Transverse colon (tissue), 4 donors: Measurements from ENCODE around the gene DNAJB11.

Source experiments
- CTCF ChIP-seq, 5 experiments: fragments of 200-600 bp in 3 of 5; fragments of 450-650 bp in 2 of 5; sonication (generic) in 3 of 5; IDR thresholded peaks; 1 replicate in 2 of 5; 2 replicates in 3 of 5; pipeline ENCODE4 v1.5.1; 2016 to 2017; ENCODE audit warnings: antibody characterized with exemption in 5 of 5, inconsistent platforms in 3 of 5, mild to moderate bottlenecking in 2 of 5, moderate library complexity in 1 of 5
- EP300 ChIP-seq: sonication (generic); formaldehyde crosslinking; IDR thresholded peaks from one replicate; pipeline ENCODE4 v1.6.1; 2017; ENCODE audit warnings: antibody characterized with exemption, low read depth
- POLR2A ChIP-seq: fragments of 450-650 bp; IDR thresholded peaks from one replicate; pipeline ENCODE4 v1.6.1; 2016; ENCODE audit warnings: antibody characterized with exemption, mild to moderate bottlenecking, moderate library complexity
- POLR2AphosphoS5 ChIP-seq, 3 donors: sonication (generic); formaldehyde crosslinking; IDR thresholded peaks; one replicate each; pipeline ENCODE4 v1.6.1; 2016; ENCODE audit warnings: antibody characterized with exemption in 3 of 3

DNA sequence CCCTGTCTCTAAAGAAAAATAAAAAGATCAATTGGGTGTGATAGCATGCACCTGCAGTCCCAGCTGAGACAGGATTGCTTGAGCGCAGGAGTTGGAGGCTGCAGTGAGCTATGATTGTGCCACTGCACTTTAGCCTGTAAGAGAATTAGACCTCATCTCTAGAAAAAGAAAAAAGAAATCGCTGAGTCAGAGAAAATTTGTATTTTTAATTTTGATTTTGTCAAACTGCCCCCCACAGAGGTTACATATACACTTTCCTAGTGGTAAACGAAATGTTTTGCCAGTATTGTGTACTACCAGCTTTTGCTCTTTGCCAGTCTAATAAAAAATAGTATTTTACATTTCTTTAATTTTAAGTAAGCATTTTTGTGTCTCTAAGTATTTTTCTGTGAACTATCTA, 21.0 kb upstream of the DNAJB11 start:
- no peak for TF ChIP-seq POLR2A
- TF ChIP-seq CTCF (IDR thresholded peaks at IDR 0.05), result no peak
- no peak for TF ChIP-seq POLR2AphosphoS5 (IDR thresholded peaks at IDR 0.05)
- no peak for TF ChIP-seq EP300
